H1 (cell line): Measurements from ENCODE around the gene MMP15. TPM values are rescaled to one million over a fixed set of nuclear protein-coding genes. Genes with fewer than 3 reads are reported as not detected.

ENCODE experiments used
- CTCF ChIA-PET: fragments of 300-600 bp; sonication (Branson Sonifier 250); formaldehyde crosslinking; loops from one replicate; lab custom pipeline; 2021; ENCODE audit not compliant: partially characterized antibody; lab: Charles Lee
- POLR2A ChIA-PET: fragments of 300-600 bp; sonication (Branson Sonifier 250); formaldehyde crosslinking; loops from one replicate; lab custom pipeline; 2021; ENCODE audit warnings: inconsistent platforms; ENCODE audit not compliant: partially characterized antibody; lab: Charles Lee
- DNase-seq, 2 experiments: peaks; one replicate each; pipeline versions ENCODE4 v3.0.0 to v3.0.0-alpha.2; 2010 to 2022; ENCODE audit warnings: low spot score in 2 of 2, low read depth in 1 of 2, mixed read lengths in 1 of 2
- FAIRE-seq: peaks from 2 replicates; lab custom pipeline; 2011; peaks lifted over from hg19 to GRCh38; lab: Jason Lieb, UNC
- H2AFZ ChIP-seq: 2 replicates; pipeline ENCODE4 v1.8.1; 2012; ENCODE audit warnings: low read length, inconsistent platforms
- H2AK5ac ChIP-seq: 2 replicates; pipeline ENCODE4 v1.6.1; 2013; ENCODE audit warnings: low read depth, low read length
- H2BK120ac ChIP-seq: replicated peaks from 2 replicates; pipeline ENCODE3; 2013; ENCODE audit warnings: low read depth, low read length, inconsistent platforms
- H2BK12ac ChIP-seq: 2 replicates; pipeline ENCODE4 v1.6.1; 2013; ENCODE audit warnings: low read depth, low read length
- H2BK15ac ChIP-seq: 2 replicates; pipeline ENCODE4 v1.6.1; 2013; ENCODE audit warnings: low read length
- H2BK20ac ChIP-seq: 2 replicates; pipeline ENCODE4 v1.6.1; 2013; ENCODE audit warnings: low read length
- H2BK5ac ChIP-seq: 2 replicates; pipeline ENCODE4 v1.6.1; 2013; ENCODE audit warnings: low read depth, low read length
- H3K14ac ChIP-seq: 2 replicates; pipeline ENCODE4 v1.6.1; 2013; ENCODE audit warnings: inconsistent platforms; ENCODE audit not compliant: insufficient read length
- H3K18ac ChIP-seq: 2 replicates; pipeline ENCODE4 v1.6.1; 2013; ENCODE audit warnings: low read length; ENCODE audit errors: extremely low read depth
- H3K23ac ChIP-seq: 2 replicates; pipeline ENCODE4 v1.6.1; 2013; ENCODE audit warnings: inconsistent platforms; ENCODE audit not compliant: insufficient read length
- H3K23me2 ChIP-seq: 2 replicates; pipeline ENCODE4 v1.6.1; 2013; ENCODE audit warnings: low read depth, low read length
- H3K27ac ChIP-seq: 2 replicates; pipeline ENCODE4 v1.6.1; 2011; ENCODE audit warnings: low read depth, low read length, inconsistent platforms
- H3K27me3 ChIP-seq, 4 experiments: replicated peaks in 1 of 4; 1 replicate in 1 of 4; 2 replicates in 3 of 4; pipeline versions ENCODE4 v1.6.1 to v1.8.1; 2011 to 2013; ENCODE audit warnings: low read length in 3 of 4, mild to moderate bottlenecking in 3 of 4, inconsistent platforms in 2 of 4, mixed read lengths in 2 of 4, moderate library complexity in 1 of 4; ENCODE audit not compliant: control insufficient read depth in 3 of 4, insufficient read depth in 3 of 4; ENCODE audit errors: extremely low read depth in 1 of 4
- H3K36me3 ChIP-seq, 4 experiments: 2 replicates each; pipeline versions ENCODE4 v1.6.1 to v1.8.1; 2011 to 2013; ENCODE audit warnings: mild to moderate bottlenecking in 4 of 4, low read length in 3 of 4, moderate library complexity in 2 of 4, control low read depth in 1 of 4, inconsistent platforms in 1 of 4; ENCODE audit not compliant: insufficient read depth in 4 of 4, control insufficient read depth in 2 of 4
- H3K4ac ChIP-seq: replicated peaks from 2 replicates; pipeline ENCODE3; 2013; ENCODE audit warnings: low read length, low read depth, mixed read lengths, inconsistent platforms; ENCODE audit not compliant: insufficient read length
- H3K4me1 ChIP-seq, 4 experiments: replicated peaks in 1 of 4; 1 replicate in 1 of 4; 2 replicates in 3 of 4; pipeline versions ENCODE4 v1.6.1 to v1.8.1; 2011 to 2013; ENCODE audit warnings: low read length in 3 of 4, inconsistent platforms in 2 of 4, mixed read lengths in 1 of 4; ENCODE audit not compliant: insufficient read depth in 4 of 4, control insufficient read depth in 3 of 4
- H3K4me2 ChIP-seq, 2 experiments: 2 replicates each; pipeline versions ENCODE4 v1.6.1 to v1.8.1; 2011 to 2013; ENCODE audit warnings: low read depth in 2 of 2, low read length in 2 of 2, control low read depth in 1 of 2, inconsistent platforms in 1 of 2, mild to moderate bottlenecking in 1 of 2; ENCODE audit not compliant: insufficient read depth in 1 of 2
- H3K4me3 ChIP-seq, 4 experiments: fragments of 200-600, 300-600 bp in 1 of 4; sonication (generic), shearing (Covaris generic), sonication (Bioruptor Twin) in 1 of 4; 2 replicates each; pipeline versions ENCODE4 v1.5.1 to v1.8.1; 2011 to 2016; ENCODE audit warnings: low read length in 4 of 4, low read depth in 3 of 4, control low read depth in 2 of 4, inconsistent platforms in 2 of 4, mild to moderate bottlenecking in 2 of 4, mixed read lengths in 1 of 4, moderate library complexity in 1 of 4; ENCODE audit not compliant: insufficient read depth in 2 of 4; ENCODE audit errors: extremely low read depth in 1 of 4
- H3K56ac ChIP-seq: replicated peaks from 2 replicates; pipeline ENCODE3; 2013; ENCODE audit warnings: low read depth, mild to moderate bottlenecking, mixed read lengths, low read length, inconsistent platforms; ENCODE audit not compliant: insufficient read length
- H3K79me1 ChIP-seq: 2 replicates; pipeline ENCODE4 v1.6.1; 2013; ENCODE audit warnings: low read depth, low read length, control low read depth
- H3K79me2 ChIP-seq, 2 experiments: 2 replicates each; pipeline versions ENCODE4 v1.6.1 to v1.8.1; 2012 to 2013; ENCODE audit warnings: low read length in 2 of 2, mild to moderate bottlenecking in 2 of 2, inconsistent platforms in 1 of 2; ENCODE audit not compliant: insufficient read depth in 2 of 2, control insufficient read depth in 1 of 2
- H3K9ac ChIP-seq, 4 experiments: replicated peaks in 1 of 4; 1 replicate in 1 of 4; 2 replicates in 3 of 4; pipeline versions ENCODE4 v1.6.1 to v1.8.1; 2011 to 2013; ENCODE audit warnings: low read depth in 3 of 4, low read length in 3 of 4, control low read depth in 2 of 4, mild to moderate bottlenecking in 2 of 4, moderate library complexity in 2 of 4, inconsistent platforms in 1 of 4; ENCODE audit errors: extremely low read depth in 1 of 4
- H3K9me3 ChIP-seq, 2 experiments: 2 replicates each; pipeline versions ENCODE4 v1.6.1 to v1.8.1; 2012 to 2013; ENCODE audit warnings: mild to moderate bottlenecking in 2 of 2, moderate library complexity in 2 of 2, control low read depth in 1 of 2, inconsistent platforms in 1 of 2, low read depth in 1 of 2, low read length in 1 of 2, mixed read lengths in 1 of 2; ENCODE audit not compliant: insufficient read depth in 2 of 2
- H4K20me1 ChIP-seq, 2 experiments: replicated peaks in 1 of 2; 2 replicates each; pipeline versions ENCODE3 to v1.8.1; 2011 to 2013; ENCODE audit warnings: inconsistent platforms in 2 of 2, low read length in 2 of 2, mild to moderate bottlenecking in 1 of 2; ENCODE audit not compliant: insufficient read depth in 2 of 2, control insufficient read depth in 1 of 2
- H4K5ac ChIP-seq: 2 replicates; pipeline ENCODE4 v1.6.1; 2013; ENCODE audit warnings: low read length, low read depth, mixed read lengths, inconsistent platforms; ENCODE audit not compliant: insufficient read length
- H4K8ac ChIP-seq: 2 replicates; pipeline ENCODE4 v1.8.0; 2013; ENCODE audit warnings: mild to moderate bottlenecking, moderate library complexity, low read length, inconsistent platforms; ENCODE audit not compliant: insufficient read depth; ENCODE audit errors: extremely low read depth
- H4K91ac ChIP-seq: replicated peaks from 2 replicates; pipeline ENCODE3; 2013; ENCODE audit warnings: low read length, mixed read lengths, inconsistent platforms; ENCODE audit not compliant: insufficient read length
- JUND ChIP-seq: IDR thresholded peaks from 2 replicates; pipeline ENCODE4 v1.6.1; 2011; ENCODE audit warnings: mild to moderate bottlenecking, improper control_type of control experiment, low read length
- KDM5A ChIP-seq: fragments of 200-600 bp; IDR thresholded peaks from 2 replicates; pipeline ENCODE4 v1.7.1; 2012; ENCODE audit warnings: mild to moderate bottlenecking, low read length, inconsistent platforms, mixed read lengths
- RAD21 ChIP-seq, 2 experiments: IDR thresholded peaks in 1 of 2; conservative IDR thresholded peaks in 1 of 2; 2 replicates each; pipeline ENCODE4 v1.6.1; 2011; ENCODE audit warnings: low read depth in 2 of 2, low read length in 2 of 2, improper control_type of control experiment in 1 of 2, inconsistent platforms in 1 of 2, mild to moderate bottlenecking in 1 of 2, moderate library complexity in 1 of 2
- SIRT6 ChIP-seq: IDR thresholded peaks from one replicate; pipeline ENCODE4 v1.7.1; 2012; ENCODE audit warnings: low read length, inconsistent platforms
- WGBS, 2 experiments: shearing (Covaris generic) in 1 of 2; methylation state at CpG; one replicate each; pipeline versions ENCODE4 v1.1.6 to v1.1.7; 2013 to 2015; ENCODE audit warnings: low lambda C conversion rate in 2 of 2, mixed read lengths in 2 of 2, inconsistent platforms in 1 of 2, low coverage in 1 of 2, missing lambda C conversion rate in 1 of 2; ENCODE audit not compliant: insufficient replicate concordance in 2 of 2, insufficient coverage in 1 of 2, insufficient read length in 1 of 2; ENCODE audit errors: extremely low coverage in 1 of 2, missing lambda C conversion rate in 1 of 2; 5-methylcytosine and 5-hydroxymethylcytosine counted together
- polyA plus RNA-seq, 7 experiments: library from polyadenylated mRNA; depleted of rRNA in 3 of 7; stranded (reverse) in 5 of 7; unstranded in 2 of 7; fragments of >200 nt in 5 of 7; fragments of 200-250 nt in 2 of 7; gene quantifications; 1 replicate in 5 of 7; 2 replicates in 1 of 7; 4 replicates in 1 of 7; pipeline versions ENCODE4 v1.2.1 to v1.2.3, GENCODE V29; 2011 to 2013; ENCODE audit warnings: missing spikeins in 2 of 7, mixed read lengths in 2 of 7
- total RNA-seq: library from RNA; stranded (reverse); fragmentation: NEBNext Ultra II Directional; extraction: Animal tissue kit (Norgen Biotek cat#: 25700); gene quantifications from 2 replicates; pipeline ENCODE4 v1.2.1, GENCODE V29; 2021
- TF ChIP-seq, protein P1 (sequence below), 3 experiments: IDR thresholded peaks; 1 replicate in 2 of 3; 2 replicates in 1 of 3; pipeline versions ENCODE4 v1.5.1 to v1.6.1; 2011; ENCODE audit warnings: low read length in 3 of 3, mild to moderate bottlenecking in 3 of 3, inconsistent platforms in 2 of 3, low read depth in 1 of 3, moderate library complexity in 1 of 3; ENCODE audit not compliant: insufficient read depth in 1 of 3; ENCODE audit errors: control extremely low read depth in 1 of 3

MMP15 gene
- total and polyA plus RNA-seq, 2 of the 8 experiments (the other 6 are each of a cell fraction or from before 2014, with no cell fraction given): 38.5 to 42.2 TPM

DNA sequence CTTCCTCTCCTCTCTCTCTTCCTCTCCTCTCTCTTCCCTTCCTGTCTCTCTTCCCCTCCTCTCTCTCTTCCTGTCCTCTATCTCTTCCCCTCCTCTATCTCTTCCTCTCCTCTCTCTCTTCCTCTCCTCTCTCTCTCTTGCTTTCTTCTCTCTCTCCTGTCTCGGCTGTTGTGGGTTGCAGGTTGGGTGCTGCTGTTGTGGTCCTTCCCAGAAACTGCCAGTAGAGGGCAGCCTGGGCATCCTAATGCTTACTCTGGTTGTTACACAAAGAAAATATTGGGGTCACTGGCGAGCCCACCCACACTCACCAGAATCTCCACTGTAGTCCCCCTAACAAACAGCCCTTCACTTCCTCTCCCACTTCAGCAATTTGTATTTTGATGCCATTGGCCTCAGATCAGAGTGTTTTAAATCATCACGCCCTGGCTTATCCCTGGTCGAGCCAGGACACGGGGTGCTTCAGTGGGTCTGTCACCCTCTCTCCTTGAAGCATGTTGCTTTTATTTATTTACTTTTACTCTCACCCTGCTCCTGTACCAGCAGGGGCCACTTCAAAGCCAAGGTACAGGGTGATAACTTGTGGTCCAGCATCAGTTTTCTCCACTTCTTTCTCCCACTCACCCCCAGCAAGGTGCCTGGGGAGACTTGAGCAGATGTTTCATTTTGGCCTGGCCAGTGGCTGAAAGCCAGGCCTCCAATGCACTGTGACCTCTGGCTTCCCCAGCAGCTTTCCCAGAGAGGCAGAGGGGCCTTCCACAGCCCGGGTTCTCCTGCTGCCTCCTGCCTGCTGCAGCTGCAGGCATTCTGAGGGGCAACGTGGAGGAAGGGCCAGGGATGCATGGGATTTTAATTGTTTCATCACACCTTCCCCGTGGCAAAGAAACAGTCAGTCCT is 4.7 kb upstream of the MMP15 start:
- CTCF ChIA-PET: interaction anchor here (0.6 to 19.9 kb wide), 9 partner anchors 13 to 147 kb away, joined by 3 to 362 read pairs (median 3); partner anchors contain the start of genes CFAP20 and USB1

More for the DNA sequence above, 4.7 kb upstream of the MMP15 start:
- Histone ChIP-seq H3K79me2 (no peaks in the 10 kb centered on the region), H3K4me2 (no peak overlapping the region), H3K4me1 (peaks cover 0 to 12% (median 10%) of the 10 kb centered on the region in 4 experiments; a peak in 5 of 7 replicates), H3K36me3 (no peaks in the 10 kb centered on the region), H4K8ac (no peak overlapping the region), H3K9me3 (no peaks in the 10 kb centered on the region), H3K18ac (no peak overlapping the region), H4K20me1 (no peaks in the 10 kb centered on the region), H3K14ac (no peak overlapping the region), H2AK5ac (no peak overlapping the region), H3K27ac (no peak overlapping the region), H3K23me2 (peaks cover 8% of the 10 kb centered on the region; the same call in 1 of the 2 replicates), H2BK5ac (peak overlapping the region; percentile 44; the same call in 1 of the 2 replicates), H3K79me1 (0 out of 2 replicates have a peak, but pooled peaks cover 2% of the 10 kb centered on the region), H3K27me3 (no peaks in the 10 kb centered on the region; a peak in 3 of 7 replicates), H2BK15ac (no peak overlapping the region), H3K4me3 (no peak overlapping the region), H3K4ac (no peak overlapping the region), H2BK12ac (no peak overlapping the region), H4K91ac (no peak overlapping the region), H3K23ac (no peak overlapping the region), H2AFZ (no peak overlapping the region), H3K56ac (no peak overlapping the region), H2BK120ac (no peak overlapping the region), H2BK20ac (no peak overlapping the region), H3K9ac (no peak overlapping the region), H4K5ac (no peak overlapping the region)
- no peak for TF ChIP-seq SIRT6
- 0 out of 2 replicates have a peak, but pooled peaks have one; percentile 15 for TF ChIP-seq JUND
- peak; percentile 89 for TF ChIP-seq RAD21 (IDR thresholded peaks at IDR 0.05 in 1 of 2, conservative IDR thresholded peaks at IDR 0.05 in 1 of 2; ENCODE audit: low read depth in 2 of 2, low read length in 2 of 2)
- no peak for TF ChIP-seq KDM5A
- TF ChIP-seq, protein P1, sequence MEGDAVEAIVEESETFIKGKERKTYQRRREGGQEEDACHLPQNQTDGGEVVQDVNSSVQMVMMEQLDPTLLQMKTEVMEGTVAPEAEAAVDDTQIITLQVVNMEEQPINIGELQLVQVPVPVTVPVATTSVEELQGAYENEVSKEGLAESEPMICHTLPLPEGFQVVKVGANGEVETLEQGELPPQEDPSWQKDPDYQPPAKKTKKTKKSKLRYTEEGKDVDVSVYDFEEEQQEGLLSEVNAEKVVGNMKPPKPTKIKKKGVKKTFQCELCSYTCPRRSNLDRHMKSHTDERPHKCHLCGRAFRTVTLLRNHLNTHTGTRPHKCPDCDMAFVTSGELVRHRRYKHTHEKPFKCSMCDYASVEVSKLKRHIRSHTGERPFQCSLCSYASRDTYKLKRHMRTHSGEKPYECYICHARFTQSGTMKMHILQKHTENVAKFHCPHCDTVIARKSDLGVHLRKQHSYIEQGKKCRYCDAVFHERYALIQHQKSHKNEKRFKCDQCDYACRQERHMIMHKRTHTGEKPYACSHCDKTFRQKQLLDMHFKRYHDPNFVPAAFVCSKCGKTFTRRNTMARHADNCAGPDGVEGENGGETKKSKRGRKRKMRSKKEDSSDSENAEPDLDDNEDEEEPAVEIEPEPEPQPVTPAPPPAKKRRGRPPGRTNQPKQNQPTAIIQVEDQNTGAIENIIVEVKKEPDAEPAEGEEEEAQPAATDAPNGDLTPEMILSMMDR (IDR thresholded peaks at IDR 0.05; ENCODE audit: control extremely low read depth in 1 of 3, insufficient read depth in 1 of 3, low read depth in 1 of 3, low read length in 3 of 3): peak; percentile 68 to 88 (median 74)
- 73% methylated on average over 8 of the region's 8 CpGs; no CpG with 5 or more reads in 1 of the 2 experiments for WGBS, 2 experiments
- DNase-seq (peak in 1 of 2 experiments; percentile 86), FAIRE-seq (no peak)
- POLR2A ChIA-PET: no interaction called here
